ENCODE data around the gene PAX4.

DNA sequence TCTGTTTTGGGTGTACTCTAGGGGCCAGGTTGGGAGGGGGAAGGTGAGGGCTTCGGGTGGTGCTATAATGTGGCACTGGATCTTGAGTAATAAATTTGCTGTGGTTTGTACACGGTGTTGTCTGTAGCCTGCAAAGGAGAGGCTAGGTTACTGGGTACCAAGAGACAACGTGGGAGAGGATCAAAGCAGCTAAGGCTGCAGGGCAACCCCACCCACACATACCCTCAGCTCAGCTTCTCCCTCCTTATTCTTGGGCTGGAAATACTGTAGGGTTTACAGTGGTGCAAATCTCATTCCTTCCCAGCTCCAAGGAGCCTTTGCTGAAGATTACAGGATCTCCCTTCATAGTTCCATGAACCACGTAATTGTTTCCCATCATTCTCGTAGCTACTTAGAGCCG is 26.4 kb downstream of the PAX4 start:
- TF ChIP-seq CTCF (IDR thresholded peaks at IDR 0.05; ENCODE audit: low read depth, low read length): no peak
- no peak for TF ChIP-seq EZH2phosphoT487 (IDR thresholded peaks at IDR 0.05; ENCODE audit: low read depth)

Measured in OCI-LY3 (cell line).